Caco-2 (cell line): Measurements from ENCODE around the gene AIG1. TPM values are rescaled to one million over a fixed set of nuclear protein-coding genes. Genes with fewer than 3 reads are reported as not detected.

Source experiments
- BruUV-seq: library from RNA; stranded (reverse); fragments of 400-500 nt; replicated peaks from 2 replicates; lab custom pipeline; 2021; lab: Mats Ljungman, UMichigan
- CTCF ChIA-PET: fragments of 300-600 bp; sonication (Branson Sonifier 250); formaldehyde crosslinking; loops from one replicate; lab custom pipeline; 2022; ENCODE audit warnings: antibody characterized with exemption; lab: Charles Lee
- POLR2A ChIA-PET: fragments of 300-600 bp; sonication (Branson Sonifier 250); formaldehyde crosslinking; loops from one replicate; lab custom pipeline; 2022; ENCODE audit warnings: antibody characterized with exemption; lab: Charles Lee
- DNase-seq, 2 experiments: peaks; one replicate each; pipeline versions ENCODE4 v3.0.0 to v3.0.0-alpha.2; 2020 to 2022
- H3K27me3 ChIP-seq: replicated peaks from 2 replicates; pipeline ENCODE4 v1.6.0; 2011; ENCODE audit warnings: low read length; ENCODE audit not compliant: control insufficient read depth, insufficient read depth
- H3K36me3 ChIP-seq: 2 replicates; pipeline ENCODE4 v1.5.1; 2011; ENCODE audit warnings: low read length; ENCODE audit not compliant: control insufficient read depth, insufficient read depth
- H3K4me1 ChIP-seq: fragments of 250-450 bp; sonication (Bioruptor Pico); 2 replicates; pipeline ENCODE4 v1.5.1; 2020; ENCODE audit warnings: mild to moderate bottlenecking
- H3K4me3 ChIP-seq: 2 replicates; pipeline ENCODE4 v1.5.1; 2011; ENCODE audit warnings: low read depth, mild to moderate bottlenecking, control low read depth, low read length
- H3K9me3 ChIP-seq: fragments of 250-450 bp; sonication (Bioruptor Pico); 2 replicates; pipeline ENCODE4 v1.5.1; 2020; ENCODE audit warnings: mild to moderate bottlenecking, moderate library complexity
- H3K27ac Mint-ChIP-seq: one replicate; pipeline ENCODE4 v1.8.0; 2022; ENCODE audit warnings: mixed read lengths; ENCODE audit not compliant: unreplicated experiment
- H3K27me3 Mint-ChIP-seq: one replicate; pipeline ENCODE4 v1.8.0; 2022; ENCODE audit warnings: mixed read lengths; ENCODE audit not compliant: insufficient read depth, unreplicated experiment
- H3K36me3 Mint-ChIP-seq: one replicate; pipeline ENCODE4 v1.8.0; 2022; ENCODE audit warnings: mild to moderate bottlenecking, mixed read lengths; ENCODE audit not compliant: insufficient read depth, unreplicated experiment
- H3K4me1 Mint-ChIP-seq: one replicate; pipeline ENCODE4 v1.8.0; 2022; ENCODE audit warnings: low read depth, mixed read lengths; ENCODE audit not compliant: unreplicated experiment
- H3K4me3 Mint-ChIP-seq: one replicate; pipeline ENCODE4 v1.8.0; 2022; ENCODE audit warnings: mild to moderate bottlenecking, moderate library complexity, mixed read lengths; ENCODE audit not compliant: unreplicated experiment
- H3K9me3 Mint-ChIP-seq: one replicate; pipeline ENCODE4 v1.8.0; 2022; ENCODE audit warnings: mixed read lengths; ENCODE audit not compliant: unreplicated experiment
- intact Hi-C: fragments of 100-400 bp; cut with micrococcal nuclease; formaldehyde crosslinking; loops from one replicate; pipeline ENCODE4 v1.10.0; 2022; ENCODE audit not compliant: unreplicated experiment
- total RNA-seq: library from RNA; stranded (reverse); gene quantifications from 2 replicates; pipeline ENCODE4 v1.2.3, GENCODE V29; 2022
- TF ChIP-seq, protein P1 (sequence below), 2 experiments: fragments of 200-600 bp in 1 of 2; IDR thresholded peaks; 1 replicate in 1 of 2; 2 replicates in 1 of 2; pipeline versions ENCODE4 v1.5.1 to v1.8.0; 2011 to 2022; ENCODE audit warnings: antibody characterized with exemption in 1 of 2, control low read depth in 1 of 2, inconsistent platforms in 1 of 2, low read depth in 1 of 2, low read length in 1 of 2, mild to moderate bottlenecking in 1 of 2, moderate library complexity in 1 of 2; ENCODE audit not compliant: insufficient read depth in 1 of 2, severe bottlenecking in 1 of 2, unreplicated experiment in 1 of 2

Gene AIG1
- total RNA-seq, 1 experiment from 2014 or later = 27.6 TPM

DNA sequence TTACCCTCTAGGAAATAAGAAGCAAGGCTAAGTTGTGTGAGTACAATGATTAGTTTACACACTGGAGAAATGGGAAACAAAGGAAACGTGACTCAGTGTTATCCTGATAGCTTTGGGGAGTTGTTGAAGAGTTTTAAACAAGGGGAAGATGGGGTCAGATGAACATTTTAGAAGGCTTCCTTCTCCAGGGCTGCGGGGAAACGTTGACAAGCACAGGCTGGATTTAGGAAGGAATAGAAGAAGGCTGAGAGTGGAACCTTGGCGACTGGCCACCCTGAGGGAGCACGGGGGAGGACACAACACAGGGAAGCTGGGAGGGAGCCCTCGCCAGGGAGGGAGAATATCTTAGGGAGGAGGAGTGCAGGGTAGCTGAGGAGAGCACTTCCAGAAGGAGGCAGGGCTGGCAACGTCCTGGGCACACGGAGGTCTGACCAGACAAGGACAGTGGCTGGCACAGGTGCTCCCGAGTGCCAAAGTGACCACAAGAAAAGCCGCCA lies 134.7 kb downstream of the AIG1 start:
- CTCF ChIA-PET = no interaction called here
- BruUV-seq = no TSS peak
- no peak for DNase-seq
- H3K9me3 ChIP-seq = no peaks in the 10 kb centered on the region
- H3K27me3 ChIP-seq = no peaks in the 10 kb centered on the region
- Mint-ChIP-seq H3K27me3 (no peaks in the 10 kb centered on the region), H3K9me3 (no peaks in the 10 kb centered on the region), H3K4me3 (no peak overlapping the region), H3K36me3 (no peaks in the 10 kb centered on the region), H3K4me1 (no peaks in the 10 kb centered on the region), H3K27ac (peak overlapping the region; percentile 30)
- no peaks in the 10 kb centered on the region for H3K36me3 ChIP-seq
- H3K4me1 ChIP-seq = no peaks in the 10 kb centered on the region
- H3K4me3 ChIP-seq = no peak overlapping the region
- TF ChIP-seq, protein P1, sequence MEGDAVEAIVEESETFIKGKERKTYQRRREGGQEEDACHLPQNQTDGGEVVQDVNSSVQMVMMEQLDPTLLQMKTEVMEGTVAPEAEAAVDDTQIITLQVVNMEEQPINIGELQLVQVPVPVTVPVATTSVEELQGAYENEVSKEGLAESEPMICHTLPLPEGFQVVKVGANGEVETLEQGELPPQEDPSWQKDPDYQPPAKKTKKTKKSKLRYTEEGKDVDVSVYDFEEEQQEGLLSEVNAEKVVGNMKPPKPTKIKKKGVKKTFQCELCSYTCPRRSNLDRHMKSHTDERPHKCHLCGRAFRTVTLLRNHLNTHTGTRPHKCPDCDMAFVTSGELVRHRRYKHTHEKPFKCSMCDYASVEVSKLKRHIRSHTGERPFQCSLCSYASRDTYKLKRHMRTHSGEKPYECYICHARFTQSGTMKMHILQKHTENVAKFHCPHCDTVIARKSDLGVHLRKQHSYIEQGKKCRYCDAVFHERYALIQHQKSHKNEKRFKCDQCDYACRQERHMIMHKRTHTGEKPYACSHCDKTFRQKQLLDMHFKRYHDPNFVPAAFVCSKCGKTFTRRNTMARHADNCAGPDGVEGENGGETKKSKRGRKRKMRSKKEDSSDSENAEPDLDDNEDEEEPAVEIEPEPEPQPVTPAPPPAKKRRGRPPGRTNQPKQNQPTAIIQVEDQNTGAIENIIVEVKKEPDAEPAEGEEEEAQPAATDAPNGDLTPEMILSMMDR (IDR thresholded peaks at IDR 0.05; ENCODE audit: insufficient read depth in 1 of 2, low read depth in 1 of 2, low read length in 1 of 2, severe bottlenecking in 1 of 2, unreplicated experiment in 1 of 2) = no peak
- POLR2A ChIA-PET = no interaction called here
- intact Hi-C loops = no loop called here

GRCh38 chr6:143196525-143197225 lies 136.0 kb downstream of the AIG1 start:
- H3K27me3 ChIP-seq = no peaks in the 10 kb centered on the region
- no peak overlapping the region for H3K4me3 ChIP-seq
- no TSS peak for BruUV-seq
- ChIA-PET POLR2A (no interaction called here), CTCF (no interaction called here)
- H3K4me1 Mint-ChIP-seq = no peaks in the 10 kb centered on the region
- no peaks in the 10 kb centered on the region for H3K9me3 ChIP-seq
- no peaks in the 10 kb centered on the region for H3K9me3 Mint-ChIP-seq
- H3K36me3 Mint-ChIP-seq = no peaks in the 10 kb centered on the region
- TF ChIP-seq, protein P1 (IDR thresholded peaks at IDR 0.05; ENCODE audit: insufficient read depth in 1 of 2, low read depth in 1 of 2, low read length in 1 of 2, severe bottlenecking in 1 of 2, unreplicated experiment in 1 of 2) = no peak
- no peak overlapping the region for H3K4me3 Mint-ChIP-seq
- intact Hi-C loops = no loop called here
- no peak for DNase-seq
- no peaks in the 10 kb centered on the region for H3K4me1 ChIP-seq
- H3K27ac Mint-ChIP-seq = no peak overlapping the region
- no peaks in the 10 kb centered on the region for H3K36me3 ChIP-seq
- H3K27me3 Mint-ChIP-seq = no peaks in the 10 kb centered on the region

DNA sequence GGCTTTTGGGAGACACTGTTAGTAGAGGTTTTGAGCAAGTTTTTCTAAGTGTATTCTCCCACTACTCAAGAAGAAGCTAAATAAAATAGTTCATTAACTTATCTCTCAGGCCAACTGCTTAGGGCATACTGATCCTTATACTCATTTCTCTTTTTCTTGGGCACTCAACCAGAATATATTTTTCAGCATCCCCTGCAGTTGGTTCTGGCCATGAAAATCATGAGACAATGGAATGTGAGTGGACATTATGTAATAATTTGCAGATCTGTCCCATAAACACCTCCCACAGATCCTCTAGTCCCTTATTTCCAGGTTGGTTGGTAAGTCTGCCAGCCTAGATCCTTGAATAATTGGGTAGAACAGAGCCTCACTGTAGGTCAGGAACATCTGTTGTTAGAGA lies 136.7 kb downstream of the AIG1 start:
- ChIA-PET CTCF (no interaction called here), POLR2A (no interaction called here)
- Mint-ChIP-seq H3K4me1 (no peaks in the 10 kb centered on the region), H3K4me3 (no peak overlapping the region), H3K9me3 (no peaks in the 10 kb centered on the region), H3K27ac (no peak overlapping the region), H3K27me3 (no peaks in the 10 kb centered on the region), H3K36me3 (no peaks in the 10 kb centered on the region)
- DNase-seq = no peak
- intact Hi-C loops = no loop called here
- no peaks in the 10 kb centered on the region for H3K36me3 ChIP-seq
- no peaks in the 10 kb centered on the region for H3K9me3 ChIP-seq
- no peak overlapping the region for H3K4me3 ChIP-seq
- no peaks in the 10 kb centered on the region for H3K4me1 ChIP-seq
- no TSS peak for BruUV-seq
- TF ChIP-seq, protein P1 (IDR thresholded peaks at IDR 0.05; ENCODE audit: insufficient read depth in 1 of 2, low read depth in 1 of 2, low read length in 1 of 2, severe bottlenecking in 1 of 2, unreplicated experiment in 1 of 2) = no peak
- no peaks in the 10 kb centered on the region for H3K27me3 ChIP-seq
